Stimulated activated CD8-positive, alpha-beta memory T cell treated with anti-CD3 and anti-CD28 coated beads, Interleukin-4, amount 100 ng/mL, for 24 hours (primary cell): Measurements from ENCODE around the gene NELFCD.
A peak's percentile ranks its signal among the peaks of the same experiment; 100 is the strongest.
"Not testable (repeated sequence)": the region's sequence is repeated elsewhere in the genome, so short reads cannot be mapped to it uniquely, and the experiment has no call there.

Source experiments
- DNase-seq: peaks from one replicate; pipeline ENCODE4 v3.0.0-alpha.2; 2020; ENCODE audit warnings: low read depth

NELFCD gene, protein sequence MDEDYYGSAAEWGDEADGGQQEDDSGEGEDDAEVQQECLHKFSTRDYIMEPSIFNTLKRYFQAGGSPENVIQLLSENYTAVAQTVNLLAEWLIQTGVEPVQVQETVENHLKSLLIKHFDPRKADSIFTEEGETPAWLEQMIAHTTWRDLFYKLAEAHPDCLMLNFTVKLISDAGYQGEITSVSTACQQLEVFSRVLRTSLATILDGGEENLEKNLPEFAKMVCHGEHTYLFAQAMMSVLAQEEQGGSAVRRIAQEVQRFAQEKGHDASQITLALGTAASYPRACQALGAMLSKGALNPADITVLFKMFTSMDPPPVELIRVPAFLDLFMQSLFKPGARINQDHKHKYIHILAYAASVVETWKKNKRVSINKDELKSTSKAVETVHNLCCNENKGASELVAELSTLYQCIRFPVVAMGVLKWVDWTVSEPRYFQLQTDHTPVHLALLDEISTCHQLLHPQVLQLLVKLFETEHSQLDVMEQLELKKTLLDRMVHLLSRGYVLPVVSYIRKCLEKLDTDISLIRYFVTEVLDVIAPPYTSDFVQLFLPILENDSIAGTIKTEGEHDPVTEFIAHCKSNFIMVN

DNA sequence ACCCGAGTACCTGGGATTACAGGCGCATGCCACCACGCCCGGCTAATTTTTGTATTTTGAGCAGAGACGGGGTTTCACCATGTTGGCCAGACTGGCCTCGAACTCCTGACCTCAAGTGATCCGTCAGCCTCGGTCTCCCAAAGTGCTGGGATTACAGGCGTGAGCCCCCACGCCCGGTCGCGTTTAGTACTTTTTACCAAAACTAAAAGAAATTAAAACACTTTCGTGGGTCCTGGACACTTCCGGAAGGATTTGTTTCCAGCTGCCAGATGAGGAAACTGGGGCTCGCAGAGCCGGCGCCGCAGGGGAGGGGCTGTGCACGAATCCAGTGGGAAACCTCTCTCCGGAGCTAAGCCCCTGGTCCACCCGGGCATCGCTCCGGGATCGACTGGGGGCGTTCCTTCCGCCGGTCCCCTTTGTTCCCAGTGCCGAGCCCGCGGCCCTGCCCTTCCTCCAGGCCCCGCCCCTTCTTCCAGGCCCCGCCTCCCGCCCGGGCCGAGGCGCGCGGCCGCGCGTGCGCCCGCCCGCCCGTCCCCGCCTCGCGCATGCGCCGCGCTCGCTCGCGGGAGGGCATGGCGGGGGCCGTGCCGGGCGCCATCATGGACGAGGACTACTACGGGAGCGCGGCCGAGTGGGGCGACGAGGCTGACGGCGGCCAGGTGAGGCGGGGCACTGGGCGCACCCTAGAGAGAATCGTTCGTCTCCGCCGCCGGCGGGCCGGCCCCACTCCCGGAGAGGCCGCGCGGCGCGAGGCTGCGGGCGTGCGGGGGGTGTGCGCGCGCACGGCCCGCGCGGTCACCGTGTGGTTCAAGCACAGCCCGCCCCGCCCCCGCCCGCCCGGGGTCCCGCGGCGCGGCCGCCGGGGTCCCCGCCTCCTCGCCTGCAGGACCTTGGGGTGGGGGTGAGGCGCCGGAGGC lies at the start of gene NELFCD:
NELFCD (plus strand) TSS at position 546 of the 917 bp plus-strand sequence; CDS start at position 600, 54 bp downstream.
- DNase-seq: peak; percentile 82

DNA sequence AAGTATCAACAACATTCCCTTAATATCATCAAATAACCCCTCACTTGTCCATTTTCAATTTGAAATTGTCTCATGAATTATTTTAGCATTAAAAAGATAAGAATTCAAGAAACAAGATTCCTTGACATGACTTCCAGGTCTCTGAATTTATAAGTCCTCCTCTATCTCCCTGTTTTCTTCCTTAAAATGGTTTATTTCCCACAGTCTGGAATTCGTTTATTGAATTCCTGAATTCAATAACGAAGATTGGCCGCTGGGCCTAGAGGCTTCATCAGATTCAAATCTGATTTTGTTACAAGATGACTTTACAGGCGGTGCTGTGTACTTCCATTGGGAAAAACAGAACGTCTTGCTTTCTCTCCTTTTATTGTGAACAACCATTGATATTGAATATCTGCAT lies 48.9 kb upstream of the NELFCD start:
- DNase-seq: no peak

DNA sequence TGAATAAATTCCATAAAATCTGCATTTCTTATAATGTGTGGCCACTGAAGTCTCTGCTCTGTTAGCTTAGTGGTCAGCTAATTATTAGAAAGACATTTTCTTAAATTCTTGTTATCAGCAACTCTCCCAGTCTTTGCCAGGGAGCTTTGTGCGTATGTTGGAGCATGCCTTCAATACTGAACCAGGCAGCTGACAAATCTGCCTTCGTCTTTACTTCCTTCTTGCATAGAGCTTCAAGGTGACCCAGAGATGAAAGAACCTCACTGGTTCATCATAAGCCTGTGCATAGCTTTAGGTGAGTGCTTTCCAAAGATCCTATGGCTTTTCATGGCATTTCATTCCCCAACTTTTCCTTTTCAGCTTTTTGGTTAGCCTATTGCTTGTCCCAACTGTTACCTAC lies 43.0 kb upstream of the NELFCD start:
- DNase-seq: no peak

DNA sequence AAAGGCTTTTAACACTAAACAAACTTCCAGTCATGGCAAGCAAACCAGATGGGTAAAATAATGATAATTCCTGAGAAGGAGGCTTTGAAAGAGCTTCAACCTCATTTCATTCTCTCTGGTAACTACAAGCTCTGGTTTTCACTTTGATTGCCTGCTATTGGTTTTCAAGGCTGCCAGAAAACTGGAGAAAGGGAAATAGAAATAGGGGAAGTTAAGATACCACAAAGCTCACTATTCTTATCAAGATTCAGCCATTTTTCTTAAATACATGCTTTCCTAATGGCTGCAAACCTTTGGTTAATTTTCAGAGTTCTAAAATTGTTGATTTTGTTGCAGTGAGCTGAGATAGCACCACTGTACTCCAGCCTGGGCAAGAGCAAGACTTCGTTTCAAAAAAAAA lies 42.5 kb upstream of the NELFCD start:
- DNase-seq: no peak

DNA sequence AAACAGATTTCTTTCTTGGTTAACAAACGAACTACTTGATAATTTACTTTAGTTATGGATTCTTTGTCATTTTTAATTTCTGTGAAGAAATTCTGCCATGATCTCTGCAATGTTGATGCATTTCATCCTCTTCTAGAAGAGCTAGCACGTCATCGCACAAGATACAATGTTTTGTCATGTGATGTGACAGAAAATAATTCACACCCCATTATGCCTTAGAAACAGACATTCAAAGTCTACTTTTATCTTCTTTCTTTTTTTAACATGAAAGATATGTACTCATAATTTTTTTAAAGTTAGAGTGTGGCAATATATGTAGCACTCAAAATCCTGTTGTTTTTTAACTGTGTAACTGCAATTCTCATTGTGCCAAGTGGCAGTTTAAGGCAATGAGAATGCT lies 39.6 kb upstream of the NELFCD start:
- no peak for DNase-seq

DNA sequence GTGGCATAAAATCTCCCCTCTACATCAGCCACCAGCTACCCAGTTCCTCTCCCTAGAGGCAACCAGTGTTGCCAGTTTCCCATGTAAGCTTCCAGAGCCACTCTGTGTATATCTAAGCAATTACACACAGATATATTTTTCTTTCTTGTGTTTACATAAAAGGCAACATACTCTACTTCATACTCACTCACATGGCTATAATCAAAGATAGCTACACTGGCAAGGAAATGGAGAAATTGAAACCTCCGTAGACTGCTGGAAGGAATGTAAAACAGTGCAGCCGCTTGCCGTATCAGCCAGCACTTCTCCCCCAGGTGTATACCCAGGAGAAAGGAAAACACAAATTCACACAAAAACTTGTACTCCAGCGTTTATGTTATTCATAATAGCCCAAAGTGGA lies 38.5 kb upstream of the NELFCD start:
- no peak for DNase-seq

DNA sequence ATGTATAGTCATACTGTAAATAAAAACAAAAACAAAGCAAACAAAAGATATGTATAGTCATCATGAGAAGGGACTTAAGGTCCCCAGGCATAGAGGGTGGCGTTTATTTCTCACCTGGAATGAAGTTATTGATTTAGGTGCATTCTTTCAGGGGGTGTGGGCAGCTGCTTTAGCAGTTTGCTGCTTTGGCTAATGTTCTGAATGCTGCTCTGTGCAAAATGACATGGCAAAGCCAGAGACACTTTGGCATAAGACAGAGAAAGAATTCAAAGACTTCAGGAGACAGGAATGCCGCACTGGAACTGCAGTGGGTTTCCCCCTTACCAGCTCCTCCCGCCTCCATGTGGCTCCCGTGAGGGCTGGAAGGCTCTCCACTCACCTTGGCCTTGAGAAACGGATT lies 36.4 kb upstream of the NELFCD start:
- no peak for DNase-seq

DNA sequence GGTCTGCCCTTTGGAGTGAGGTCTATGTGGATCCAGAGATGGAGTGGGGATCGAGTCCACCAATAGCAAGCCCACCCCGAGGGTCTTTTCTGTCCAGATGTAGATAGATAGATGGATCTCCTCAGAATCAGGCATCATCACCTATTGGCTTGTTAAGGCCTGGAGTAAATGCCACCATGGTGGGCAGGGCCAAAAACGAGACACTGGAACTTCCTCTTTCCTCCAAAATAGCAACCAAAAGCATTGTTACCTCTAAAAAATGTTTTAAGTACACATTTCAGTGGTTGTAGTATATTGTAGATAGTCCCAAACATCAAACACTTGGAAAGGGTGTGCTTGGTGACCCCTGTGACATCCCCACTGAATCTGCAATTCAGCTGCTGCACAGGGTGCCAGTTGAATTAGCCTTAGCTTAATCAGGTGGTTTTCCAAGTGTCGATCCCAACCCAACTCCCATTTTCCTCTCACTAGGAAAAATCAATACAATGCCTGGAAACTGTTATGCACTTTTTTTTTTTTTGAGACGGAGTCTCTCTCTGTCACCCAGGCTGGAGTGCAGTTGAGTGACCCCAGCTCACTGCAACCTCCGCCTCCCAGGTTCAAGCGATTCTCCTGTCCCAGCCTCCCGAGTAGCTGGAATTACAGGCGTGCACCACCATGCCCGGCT lies 35.0 kb upstream of the NELFCD start:
- no peak for DNase-seq

DNA sequence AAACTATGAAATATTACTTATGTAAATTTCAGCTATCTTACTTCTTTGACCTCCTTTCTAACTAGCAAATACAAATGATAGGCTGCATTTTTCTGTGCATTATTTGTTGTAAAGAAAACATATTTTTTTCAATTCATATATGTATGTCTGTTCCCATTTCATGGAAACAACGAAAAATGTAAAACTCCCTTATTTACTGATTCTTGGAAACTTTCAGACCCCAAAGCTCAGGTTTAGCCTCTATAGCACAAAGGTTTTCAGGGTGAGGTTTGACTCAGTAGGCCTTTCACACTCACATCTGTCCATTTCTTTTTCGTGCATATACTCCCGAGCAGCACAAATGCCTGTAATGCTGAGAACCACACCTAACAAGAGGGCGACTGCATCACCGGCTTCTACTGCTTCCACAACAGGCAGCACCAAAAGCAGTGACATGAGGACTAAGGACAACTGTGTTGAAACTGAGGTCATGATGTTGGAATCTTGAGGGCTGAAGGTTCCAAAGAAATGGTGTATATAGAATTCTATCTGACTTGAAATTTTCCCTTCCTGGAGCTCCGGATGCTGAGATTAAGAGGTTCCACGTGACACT lies 33.2 kb upstream of the NELFCD start:
- not testable (repeated sequence) for DNase-seq

DNA sequence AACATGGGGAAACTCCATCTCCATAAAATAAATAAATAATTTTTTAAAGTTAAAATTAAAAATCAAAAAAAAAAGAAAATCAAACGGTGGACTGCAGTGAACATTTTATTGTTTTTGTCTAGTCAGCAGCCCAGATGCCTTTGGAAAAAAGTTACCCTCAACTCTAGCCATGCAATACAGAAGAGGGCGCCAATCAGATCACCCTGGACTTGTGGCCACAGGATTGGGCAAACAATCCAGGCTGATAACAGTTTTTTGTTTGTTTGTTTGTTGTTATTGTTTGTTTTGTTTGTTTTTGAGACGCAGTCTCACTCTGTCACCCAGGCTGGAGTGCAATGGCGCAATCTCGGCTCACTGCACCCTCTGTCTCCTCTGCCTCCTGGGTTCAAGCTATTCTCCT lies 30.5 kb upstream of the NELFCD start:
- DNase-seq: no peak

DNA sequence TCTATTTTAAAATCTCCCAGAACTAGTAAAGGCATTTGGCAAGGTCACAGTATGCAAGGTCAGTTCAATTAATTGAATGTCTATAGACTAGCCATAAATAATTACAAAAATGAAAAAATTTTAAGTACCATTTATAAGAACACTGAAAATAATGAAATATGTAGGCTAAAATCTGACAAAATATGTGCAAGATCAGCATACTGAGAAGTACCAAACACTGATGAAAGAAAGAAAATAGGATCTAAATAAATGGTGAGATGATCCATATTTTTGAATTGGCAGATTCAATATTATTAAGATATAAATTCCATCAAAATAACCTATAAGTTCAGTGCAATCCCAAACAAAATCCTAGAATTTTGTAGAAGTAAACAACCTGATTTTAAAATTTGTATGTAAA lies 28.0 kb upstream of the NELFCD start:
- DNase-seq: no peak

DNA sequence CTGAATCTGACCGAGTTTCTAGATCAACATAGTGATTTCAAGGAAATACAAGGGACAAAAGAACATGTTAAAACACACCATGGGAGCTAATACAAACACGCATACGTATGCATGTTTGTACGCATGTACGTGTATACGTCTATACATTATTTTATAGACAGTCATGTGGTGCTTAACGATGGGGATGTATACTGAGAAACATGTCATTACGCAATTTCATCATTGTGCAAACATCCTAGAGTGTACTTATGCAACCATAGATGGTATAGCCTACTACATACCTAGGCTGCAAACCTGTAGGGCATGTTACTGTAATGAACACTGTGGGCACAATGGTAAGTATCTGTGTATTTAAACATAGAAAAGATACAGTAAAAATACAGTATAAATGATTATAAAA lies 25.0 kb upstream of the NELFCD start:
- DNase-seq: no peak

DNA sequence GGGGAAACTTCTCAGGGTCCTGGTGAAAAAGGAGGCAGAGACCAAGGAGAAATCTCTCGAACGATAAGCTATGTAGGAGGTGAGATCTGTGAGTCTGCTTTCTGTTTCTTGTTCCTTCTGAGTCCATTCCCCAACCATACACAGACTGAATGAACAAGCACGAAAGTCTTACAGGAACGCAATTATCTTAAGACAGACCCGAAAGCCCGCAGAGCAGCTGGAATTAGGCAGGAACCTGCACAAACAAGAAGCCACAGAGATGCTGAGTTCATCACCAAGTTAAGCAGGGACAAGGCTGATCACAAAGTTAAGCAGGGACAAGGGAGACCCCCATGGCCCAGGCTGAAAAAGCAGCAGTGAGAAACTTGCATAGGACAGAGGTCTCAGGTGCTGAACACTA lies 21.4 kb upstream of the NELFCD start:
- DNase-seq: no peak

DNA sequence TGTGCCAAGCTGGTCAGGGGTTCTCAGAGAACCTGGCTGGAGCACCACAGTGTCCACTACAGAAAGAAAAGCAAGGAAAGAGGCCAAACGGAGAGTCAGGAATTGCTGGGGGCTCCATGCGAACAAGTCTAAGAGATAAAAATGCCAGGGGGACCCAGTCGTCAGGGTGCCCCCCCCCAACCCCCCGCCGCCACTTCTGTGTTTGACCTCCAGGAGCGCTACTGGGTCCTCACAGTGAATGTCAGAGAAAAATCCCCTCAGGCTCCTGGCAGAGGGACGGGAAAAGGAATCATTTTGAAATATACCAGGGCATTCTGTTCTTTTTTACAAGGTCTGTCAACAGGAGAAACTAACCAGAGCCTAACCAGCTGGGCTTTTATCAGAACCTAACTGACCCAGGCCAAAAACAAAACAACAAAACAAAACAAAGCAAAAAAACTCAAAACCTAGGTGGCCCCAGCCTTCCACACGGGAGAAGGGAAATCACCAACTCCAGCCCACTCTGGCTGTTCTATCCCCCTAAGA lies 17.9 kb upstream of the NELFCD start:
- DNase-seq: no peak

DNA sequence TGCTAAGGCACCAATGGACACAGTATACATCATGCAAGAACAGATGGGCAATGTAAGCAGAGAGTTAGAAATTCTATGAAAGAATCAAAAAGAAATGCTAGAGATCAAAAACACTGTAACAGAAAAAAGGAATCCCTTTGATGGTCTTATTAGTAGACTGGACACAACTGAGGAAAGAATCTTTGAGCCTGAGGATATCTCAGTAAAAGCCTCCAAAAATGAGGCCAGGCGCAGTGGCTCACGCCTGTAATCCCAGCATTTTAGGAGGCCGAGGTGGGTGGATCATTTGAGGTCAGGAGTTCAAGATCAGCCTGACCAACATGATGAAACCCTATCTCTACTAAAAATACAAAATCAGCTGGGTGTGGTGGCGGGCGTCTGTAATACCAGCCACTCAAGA lies 17.1 kb upstream of the NELFCD start:
- DNase-seq: not testable (repeated sequence)

DNA sequence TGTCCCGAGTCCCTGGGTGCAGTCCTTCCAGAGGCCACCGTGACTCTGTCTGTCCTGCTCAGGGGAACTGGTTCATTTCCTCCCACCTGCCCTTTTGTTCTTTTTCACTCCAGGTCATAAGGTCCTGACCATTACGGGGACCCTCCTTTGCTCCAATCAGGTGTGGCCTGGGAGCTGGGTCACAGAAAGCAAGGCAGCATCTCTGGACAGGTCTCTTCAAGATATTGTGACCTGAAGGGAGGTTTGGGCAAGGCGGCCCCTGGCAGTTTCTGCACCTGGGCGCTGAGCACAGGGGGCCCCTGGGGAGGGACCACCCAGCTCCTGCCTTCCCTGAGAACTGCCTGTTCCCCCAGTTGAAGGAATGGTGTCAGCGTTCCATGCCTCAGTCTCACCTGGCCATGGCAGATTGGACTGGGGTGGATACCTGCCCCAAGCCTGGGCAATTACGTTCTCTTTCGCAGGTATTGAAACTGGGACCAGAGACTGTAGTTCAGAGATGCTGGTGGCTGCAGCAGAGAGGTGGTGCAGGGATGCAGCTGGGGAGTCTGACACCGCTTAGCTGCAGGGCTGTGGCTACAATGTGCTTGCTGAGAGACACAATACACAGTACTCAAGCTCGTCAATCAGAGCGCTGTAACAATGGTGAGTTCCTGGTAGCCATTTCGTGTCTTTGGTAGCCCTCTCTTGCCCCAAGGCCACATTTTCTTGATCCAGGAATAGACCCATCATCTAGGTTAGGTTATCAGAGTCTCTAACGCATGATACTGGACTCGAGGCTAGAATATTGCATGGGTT lies 15.6 kb upstream of the NELFCD start:
- no peak for DNase-seq

DNA sequence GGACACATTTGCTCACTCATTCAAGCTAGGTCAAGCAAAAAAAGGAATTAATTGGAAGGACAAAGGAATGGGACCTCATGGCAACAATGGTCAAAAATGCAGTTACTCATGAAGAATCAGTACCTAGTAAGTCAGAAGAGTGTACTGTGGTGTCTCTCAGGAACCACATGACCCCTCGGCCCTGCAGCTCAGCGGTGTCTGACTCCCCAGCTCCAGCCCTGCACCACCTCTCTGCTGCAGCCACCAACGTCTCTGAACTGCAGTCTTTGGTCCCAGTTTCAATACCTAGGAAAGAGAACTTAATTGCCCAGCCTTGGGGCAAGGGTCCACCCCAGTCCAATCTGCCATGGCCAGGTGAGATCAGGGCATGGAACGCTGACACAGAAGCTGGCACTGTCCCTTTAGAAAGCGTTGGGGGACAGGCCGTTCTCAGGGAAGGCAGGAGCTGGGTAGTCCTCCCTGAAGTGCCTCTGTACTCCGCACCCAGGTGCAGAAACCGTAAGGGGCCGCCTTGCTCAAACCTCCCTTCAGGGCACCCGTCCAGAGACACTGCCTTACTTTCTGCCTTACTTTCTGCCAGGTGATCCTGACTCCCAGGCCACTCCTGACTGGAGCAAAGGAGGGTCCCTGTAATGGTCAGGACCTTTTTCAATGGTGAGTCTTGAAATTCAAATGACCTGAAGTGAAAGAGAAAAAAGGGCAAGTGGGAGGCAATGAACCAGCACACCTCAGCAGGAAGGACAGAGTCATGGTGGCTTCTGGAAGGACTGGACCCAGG lies 13.2 kb upstream of the NELFCD start:
- no peak for DNase-seq

DNA sequence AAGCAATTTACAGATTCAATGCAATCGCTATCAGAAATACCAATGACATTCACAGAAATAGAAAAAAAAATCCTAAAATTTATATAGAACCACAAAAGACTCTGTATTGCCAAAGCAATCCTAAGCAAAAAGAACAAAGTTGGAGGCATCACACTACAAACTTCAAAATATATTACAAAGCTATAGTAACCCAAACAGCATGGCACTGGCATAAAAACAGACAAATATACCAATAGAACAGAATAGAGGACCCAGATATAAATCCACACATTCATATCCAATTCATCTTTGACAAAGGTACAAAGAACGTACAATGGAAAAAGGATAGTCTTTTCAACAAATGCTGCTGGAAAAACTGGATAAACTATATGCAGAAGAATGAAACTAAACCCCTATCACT lies 11.6 kb upstream of the NELFCD start:
- DNase-seq: no peak

DNA sequence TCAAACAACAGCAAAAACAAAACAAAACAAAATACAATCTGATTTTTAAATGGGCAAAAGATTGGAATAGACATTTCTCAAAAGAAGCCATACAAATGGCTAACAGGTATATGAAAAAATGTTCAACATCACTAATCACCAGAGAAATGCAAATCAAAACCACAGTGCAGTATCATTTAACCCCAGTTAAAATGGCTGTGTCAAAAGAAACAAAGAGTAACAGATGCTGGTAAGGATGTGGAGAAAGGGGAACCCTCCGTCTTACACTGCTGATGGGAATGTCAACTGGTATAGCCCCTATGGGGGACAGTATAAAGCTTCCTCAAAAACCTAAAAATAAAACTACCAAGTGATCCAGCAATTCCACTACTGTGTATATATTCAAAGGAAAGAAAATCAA lies 10.9 kb upstream of the NELFCD start:
- DNase-seq: no peak

DNA sequence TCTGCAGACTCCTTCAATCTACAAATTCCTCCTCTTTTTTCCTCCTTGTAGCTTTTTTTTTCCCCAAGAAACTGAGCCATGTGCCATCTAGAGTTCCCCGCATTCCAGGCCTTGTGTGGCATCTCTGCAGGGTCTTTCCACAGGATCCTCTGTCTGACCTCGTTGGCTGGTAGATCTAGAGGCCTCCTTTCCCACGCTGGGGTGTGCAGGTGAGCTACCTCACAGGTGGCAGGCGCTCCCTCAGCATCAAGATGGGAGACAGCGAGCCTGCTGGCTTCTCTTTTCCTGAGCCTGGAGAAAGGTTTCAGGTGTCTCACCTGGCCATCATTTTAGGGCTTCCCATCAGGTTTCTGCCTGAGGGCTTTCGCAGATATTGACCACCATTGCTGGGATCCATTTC lies 9.6 kb upstream of the NELFCD start:
- no peak for DNase-seq
